SU-DHL-6 (cell line): Measurements from ENCODE around the gene ADH1B.

Source experiments
- H2AFZ ChIP-seq: fragments of 200-600 bp; sonication (generic); 2 replicates; pipeline ENCODE4 v1.6.1; 2014; ENCODE audit warnings: low read depth, mild to moderate bottlenecking, moderate library complexity, mixed read lengths, antibody characterized with exemption, low read length; ENCODE audit not compliant: severe bottlenecking
- H3F3A ChIP-seq: fragments of 200-600 bp; shearing (Covaris generic); 2 replicates; pipeline ENCODE4 v1.6.0; 2016; ENCODE audit warnings: antibody characterized with exemption, mild to moderate bottlenecking; ENCODE audit not compliant: insufficient read depth
- H3K27ac ChIP-seq: fragments of 200-600 bp; sonication (generic); 2 replicates; pipeline ENCODE4 v1.5.1; 2016; ENCODE audit warnings: low read depth, mild to moderate bottlenecking, low read length, moderate library complexity, mixed read lengths
- H3K27me3 ChIP-seq: fragments of 200-600 bp; sonication (generic), shearing (Covaris generic); 2 replicates; pipeline ENCODE4 v1.6.0; 2014; ENCODE audit warnings: mild to moderate bottlenecking, low read length
- H3K36me3 ChIP-seq: fragments of 200-600 bp; sonication (generic); 2 replicates; pipeline ENCODE4 v1.6.1; 2014; ENCODE audit warnings: mild to moderate bottlenecking, low read length, mixed read lengths
- H3K4me2 ChIP-seq: fragments of 300-600, 200-600 bp; shearing (Covaris generic), sonication (generic); 2 replicates; pipeline ENCODE4 v1.6.0; 2014; ENCODE audit warnings: low read length, low read depth, mild to moderate bottlenecking; ENCODE audit not compliant: poor library complexity, severe bottlenecking
- H3K4me3 ChIP-seq: fragments of 200-600 bp; sonication (generic); 2 replicates; pipeline ENCODE4 v1.5.1; 2014; ENCODE audit warnings: antibody characterized with exemption, low read length, mild to moderate bottlenecking, mixed read lengths; ENCODE audit not compliant: insufficient read depth, poor library complexity, severe bottlenecking
- H3K79me2 ChIP-seq: fragments of 200-600 bp; sonication (generic); 2 replicates; pipeline ENCODE4 v1.6.1; 2014; ENCODE audit warnings: mild to moderate bottlenecking, low read length, moderate library complexity; ENCODE audit not compliant: insufficient read depth
- H3K9ac ChIP-seq: fragments of 200-600 bp; sonication (generic); 2 replicates; pipeline ENCODE4 v1.7.0; 2014; ENCODE audit warnings: mild to moderate bottlenecking, low read length
- H3K9me2 ChIP-seq: fragments of 200-600 bp; sonication (generic); replicated peaks from 2 replicates; pipeline ENCODE4 v1.6.1; 2014; ENCODE audit warnings: low read length; ENCODE audit not compliant: insufficient read depth
- H3K9me3 ChIP-seq: fragments of 200-600 bp; sonication (generic); 2 replicates; pipeline ENCODE4 v1.6.1; 2014; ENCODE audit warnings: low read length, mixed read lengths; ENCODE audit not compliant: insufficient read depth
- H4K20me1 ChIP-seq: fragments of 200-600 bp; sonication (generic); 2 replicates; pipeline ENCODE4 v1.6.1; 2014; ENCODE audit warnings: low read depth, mild to moderate bottlenecking, antibody characterized with exemption, low read length, moderate library complexity, mixed read lengths
- EZH2phosphoT487 ChIP-seq: fragments of 200-600 bp; sonication (generic), shearing (Covaris generic); conservative IDR thresholded peaks from 2 replicates; pipeline ENCODE4 v1.6.1; 2018; ENCODE audit warnings: mild to moderate bottlenecking, antibody characterized with exemption, low read length, moderate library complexity, mixed read lengths
- TF ChIP-seq, protein P1 (sequence below): fragments of 200-600 bp; sonication (generic); IDR thresholded peaks from one replicate; pipeline ENCODE4 v1.5.1; 2017; ENCODE audit warnings: antibody characterized with exemption, mild to moderate bottlenecking, low read length, moderate library complexity; ENCODE audit not compliant: insufficient read depth, poor library complexity, severe bottlenecking

The ADH1B gene

DNA sequence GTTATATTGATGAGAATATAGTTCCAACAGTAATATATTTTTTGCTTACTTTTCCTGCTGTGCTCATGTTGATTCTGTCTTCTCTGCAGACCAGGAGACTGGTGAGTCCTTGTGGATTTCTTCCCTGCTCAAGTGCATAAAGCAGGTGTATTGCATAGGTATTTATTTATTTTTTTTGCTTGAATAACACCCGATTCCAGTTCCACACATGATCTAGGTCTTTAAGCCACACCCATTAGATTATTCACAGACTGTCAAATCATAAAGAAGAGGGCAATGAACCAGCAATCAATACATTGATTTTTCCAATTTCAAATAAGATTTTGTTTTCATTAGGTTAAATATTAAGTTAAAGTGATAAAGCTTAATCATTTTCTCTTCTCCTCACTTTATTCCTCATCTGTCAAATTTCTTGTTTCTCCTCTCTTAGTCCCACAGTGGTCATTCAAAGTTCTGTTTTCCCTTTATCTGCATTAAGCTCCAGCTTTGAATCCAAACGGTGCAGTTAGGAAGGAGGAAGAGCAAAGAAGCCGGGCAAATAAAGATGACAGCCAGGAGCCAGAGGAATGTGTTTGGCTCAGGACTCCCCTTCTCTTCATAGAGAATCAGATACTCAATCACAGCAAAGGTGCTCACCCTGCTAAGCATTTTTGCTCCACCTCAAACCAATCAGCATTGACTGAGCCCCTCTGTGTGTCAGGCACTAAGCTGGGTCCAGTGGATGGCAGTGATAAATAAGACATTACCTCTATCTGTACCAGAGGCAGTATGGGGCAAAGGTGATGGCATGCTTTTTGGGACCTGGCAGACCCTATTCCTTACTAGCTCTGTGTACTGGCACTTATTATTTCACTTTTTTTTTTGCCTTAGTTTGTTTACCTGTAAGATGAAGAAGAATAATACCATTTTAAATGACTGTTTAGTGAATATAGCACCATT, 30.1 kb downstream of the ADH1B start, which contains the start of gene ADH1A:
Gene ADH1A (minus strand): TSS at position 138 of the 939 bp plus-strand sequence. CDS start 71 bp downstream, at position 67.
- Histone ChIP-seq H3K36me3 (no peaks in the 10 kb centered on the region), H3F3A (no peaks in the 10 kb centered on the region), H2AFZ (no peak within 1 kb of the TSS), H4K20me1 (no peaks in the 10 kb centered on the region), H3K79me2 (no peaks in the 10 kb centered on the region), H3K9me2 (no peaks in the 10 kb centered on the region), H3K4me3 (no peak within 1 kb of the TSS), H3K4me2 (no peak within 1 kb of the TSS), H3K9me3 (no peaks in the 10 kb centered on the region), H3K9ac (no peak within 1 kb of the TSS), H3K27me3 (no peaks in the 10 kb centered on the region), H3K27ac (no peak within 1 kb of the TSS)
- no peak for TF ChIP-seq EZH2phosphoT487
- TF ChIP-seq, protein P1, sequence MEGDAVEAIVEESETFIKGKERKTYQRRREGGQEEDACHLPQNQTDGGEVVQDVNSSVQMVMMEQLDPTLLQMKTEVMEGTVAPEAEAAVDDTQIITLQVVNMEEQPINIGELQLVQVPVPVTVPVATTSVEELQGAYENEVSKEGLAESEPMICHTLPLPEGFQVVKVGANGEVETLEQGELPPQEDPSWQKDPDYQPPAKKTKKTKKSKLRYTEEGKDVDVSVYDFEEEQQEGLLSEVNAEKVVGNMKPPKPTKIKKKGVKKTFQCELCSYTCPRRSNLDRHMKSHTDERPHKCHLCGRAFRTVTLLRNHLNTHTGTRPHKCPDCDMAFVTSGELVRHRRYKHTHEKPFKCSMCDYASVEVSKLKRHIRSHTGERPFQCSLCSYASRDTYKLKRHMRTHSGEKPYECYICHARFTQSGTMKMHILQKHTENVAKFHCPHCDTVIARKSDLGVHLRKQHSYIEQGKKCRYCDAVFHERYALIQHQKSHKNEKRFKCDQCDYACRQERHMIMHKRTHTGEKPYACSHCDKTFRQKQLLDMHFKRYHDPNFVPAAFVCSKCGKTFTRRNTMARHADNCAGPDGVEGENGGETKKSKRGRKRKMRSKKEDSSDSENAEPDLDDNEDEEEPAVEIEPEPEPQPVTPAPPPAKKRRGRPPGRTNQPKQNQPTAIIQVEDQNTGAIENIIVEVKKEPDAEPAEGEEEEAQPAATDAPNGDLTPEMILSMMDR: no peak

DNA sequence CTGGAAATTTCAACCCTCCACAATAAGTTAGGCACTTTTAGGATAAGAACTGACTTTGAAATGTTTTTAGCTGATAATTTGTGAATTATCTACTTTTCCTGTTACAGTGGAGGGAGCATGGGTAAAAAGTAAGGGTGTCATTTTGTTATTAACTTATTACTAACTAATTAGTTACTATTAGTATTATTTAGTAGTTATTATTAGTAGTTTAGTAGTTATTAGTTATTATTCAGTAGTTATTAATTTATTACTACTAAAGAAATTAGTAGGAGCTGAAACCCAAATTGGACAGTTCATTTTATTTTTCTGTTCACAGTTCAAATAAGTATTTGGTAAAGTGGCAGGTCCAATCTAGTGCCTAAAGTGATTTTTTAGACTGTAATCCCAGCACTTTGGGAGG, 35.8 kb downstream of the ADH1B start:
- Histone ChIP-seq H3K27ac (no peak overlapping the region), H3K9me3 (no peaks in the 10 kb centered on the region), H3K9ac (no peak overlapping the region), H3K27me3 (no peaks in the 10 kb centered on the region), H2AFZ (no peak overlapping the region), H3F3A (no peaks in the 10 kb centered on the region), H3K4me3 (no peak overlapping the region), H3K79me2 (no peaks in the 10 kb centered on the region), H3K36me3 (no peaks in the 10 kb centered on the region), H3K9me2 (no peaks in the 10 kb centered on the region), H4K20me1 (no peaks in the 10 kb centered on the region), H3K4me2 (no peak overlapping the region)
- TF ChIP-seq EZH2phosphoT487: no peak
- TF ChIP-seq, protein P1: no peak

- Histone ChIP-seq H3K27ac (no peak overlapping the region), H3K27me3 (no peaks in the 10 kb centered on the region), H3K4me3 (no peak overlapping the region), H3K4me2 (no peak overlapping the region), H4K20me1 (no peaks in the 10 kb centered on the region), H2AFZ (no peak overlapping the region), H3K36me3 (no peaks in the 10 kb centered on the region), H3K79me2 (no peaks in the 10 kb centered on the region), H3F3A (no peaks in the 10 kb centered on the region), H3K9me3 (no peaks in the 10 kb centered on the region), H3K9me2 (no peaks in the 10 kb centered on the region), H3K9ac (no peak overlapping the region)
- no peak for TF ChIP-seq EZH2phosphoT487
- TF ChIP-seq, protein P1: no peak
Measured at GRCh38 chr4:99282731-99283130, 38.5 kb downstream of the ADH1B start.
